Endothelial cell of umbilical vein (primary cell): ENCODE measurements around the gene FSIP1. TPM values are rescaled to one million over a fixed set of nuclear protein-coding genes. Genes with fewer than 3 reads are reported as not detected.

ENCODE experiments used
- BruUV-seq: library from RNA; stranded (reverse); fragments of 400-500 nt; replicated peaks from 2 replicates; lab custom pipeline; 2021; lab: Mats Ljungman, UMichigan
- CTCF ChIA-PET: fragments of 300-600, 350-600 bp; sonication (Branson Sonifier 250); formaldehyde crosslinking; loops from one replicate; lab custom pipeline; 2021; ENCODE audit warnings: antibody characterized with exemption, inconsistent platforms; lab: Charles Lee
- POLR2A ChIA-PET: fragments of 300-600, 350-600 bp; sonication (Branson Sonifier 250); formaldehyde crosslinking; loops from one replicate; lab custom pipeline; 2021; ENCODE audit warnings: antibody characterized with exemption, inconsistent platforms; lab: Charles Lee
- DNase-seq: peaks from one replicate; pipeline ENCODE4 v3.0.0-alpha.2; 2011; ENCODE audit warnings: low read depth, low spot score
- FAIRE-seq: peaks from 2 replicates; lab custom pipeline; 2011; peaks lifted over from hg19 to GRCh38; lab: Jason Lieb, UNC
- H2AFZ ChIP-seq: 2 replicates; pipeline ENCODE4 v1.6.0; 2012; ENCODE audit warnings: low read depth, low read length, control low read depth, inconsistent platforms
- H3K27ac ChIP-seq: 2 replicates; pipeline ENCODE4 v1.5.1; 2011; ENCODE audit warnings: low read depth, mild to moderate bottlenecking, control low read depth, low read length, moderate library complexity; ENCODE audit not compliant: insufficient read depth
- H3K27me3 ChIP-seq, 2 experiments: 2 replicates each; pipeline versions ENCODE4 v1.6.0 to v1.6.1; 2011; ENCODE audit warnings: low read length in 2 of 2, mixed read lengths in 1 of 2; ENCODE audit not compliant: control insufficient read depth in 2 of 2, insufficient read depth in 2 of 2
- H3K36me3 ChIP-seq, 2 experiments: 2 replicates in 1 of 2; 3 replicates in 1 of 2; pipeline ENCODE4 v1.5.1; 2011; ENCODE audit warnings: low read length in 2 of 2, mild to moderate bottlenecking in 1 of 2, moderate library complexity in 1 of 2; ENCODE audit not compliant: control insufficient read depth in 2 of 2, insufficient read depth in 2 of 2; ENCODE audit errors: extremely low read depth in 1 of 2
- H3K4me1 ChIP-seq: 3 replicates; pipeline ENCODE4 v1.5.1; 2011; ENCODE audit warnings: mild to moderate bottlenecking, low read length; ENCODE audit not compliant: control insufficient read depth, insufficient read depth; ENCODE audit errors: extremely low read depth
- H3K4me2 ChIP-seq: 2 replicates; pipeline ENCODE4 v1.6.1; 2011; ENCODE audit warnings: low read length, control low read depth, mixed read lengths; ENCODE audit not compliant: insufficient read depth
- H3K4me3 ChIP-seq, 3 experiments: fragments of 200-600 bp in 1 of 3; sonication (generic), shearing (Covaris generic) in 1 of 3; replicated peaks in 1 of 3; 2 replicates each; pipeline ENCODE4 v1.5.1; 2011 to 2016; ENCODE audit warnings: control low read depth in 3 of 3, low read length in 3 of 3, mild to moderate bottlenecking in 2 of 3, inconsistent platforms in 1 of 3, low read depth in 1 of 3, moderate library complexity in 1 of 3; ENCODE audit not compliant: insufficient read depth in 1 of 3
- H3K79me2 ChIP-seq: 2 replicates; pipeline ENCODE4 v1.6.0; 2012; ENCODE audit warnings: low read length, inconsistent platforms; ENCODE audit not compliant: control insufficient read depth, insufficient read depth
- H3K9ac ChIP-seq: replicated peaks from 2 replicates; pipeline ENCODE3; 2011; ENCODE audit warnings: low read length, control low read depth; ENCODE audit not compliant: insufficient read depth; ENCODE audit errors: extremely low read depth
- H3K9me1 ChIP-seq: replicated peaks from 3 replicates; pipeline ENCODE4 v1.6.0; 2011; ENCODE audit warnings: mild to moderate bottlenecking, low read length; ENCODE audit not compliant: control insufficient read depth, insufficient read depth; ENCODE audit errors: extremely low read depth
- H3K9me3 ChIP-seq: replicated peaks from 2 replicates; pipeline ENCODE4 v1.5.1; 2012; ENCODE audit warnings: low read length, inconsistent platforms; ENCODE audit not compliant: control insufficient read depth, insufficient read depth
- H4K20me1 ChIP-seq: replicated peaks from 2 replicates; pipeline ENCODE3; 2011; ENCODE audit warnings: mild to moderate bottlenecking, low read length; ENCODE audit not compliant: control insufficient read depth, insufficient read depth; ENCODE audit errors: extremely low read depth
- EZH2 ChIP-seq: IDR thresholded peaks from 2 replicates; pipeline ENCODE4 v1.6.1; 2012; ENCODE audit warnings: borderline replicate concordance, low read depth, mild to moderate bottlenecking, moderate library complexity, low read length, inconsistent platforms; ENCODE audit not compliant: severe bottlenecking
- FOS ChIP-seq: IDR thresholded peaks from 2 replicates; pipeline ENCODE4 v1.6.1; 2011; ENCODE audit warnings: mild to moderate bottlenecking, low read length, moderate library complexity, borderline replicate concordance; ENCODE audit not compliant: insufficient read depth
- GATA2 ChIP-seq: IDR thresholded peaks from 2 replicates; pipeline ENCODE4 v1.7.0; 2011; ENCODE audit warnings: low read depth, mild to moderate bottlenecking, moderate library complexity, mixed read lengths, low read length; ENCODE audit not compliant: insufficient read length, insufficient read depth
- JUN ChIP-seq: IDR thresholded peaks from 2 replicates; pipeline ENCODE4 v1.6.1; 2011; ENCODE audit warnings: borderline replicate concordance, low read depth; ENCODE audit not compliant: insufficient read length, insufficient read depth
- MYC ChIP-seq: IDR thresholded peaks from one replicate; pipeline ENCODE4 v1.6.1; 2011; ENCODE audit warnings: mild to moderate bottlenecking, low read depth, low read length
- POLR2A ChIP-seq: IDR thresholded peaks from 2 replicates; pipeline ENCODE4 v1.6.1; 2012; ENCODE audit warnings: low read depth, mild to moderate bottlenecking, control low read depth, low read length
- POLR2AphosphoS5 ChIP-seq: IDR thresholded peaks from 2 replicates; pipeline ENCODE4 v1.6.1; 2012; ENCODE audit warnings: low read depth, mild to moderate bottlenecking, control low read depth, low read length, moderate library complexity; ENCODE audit not compliant: insufficient read depth
- dilution Hi-C: fragments of 300-500 bp; cut with MboI; formaldehyde crosslinking; loops from one replicate; pipeline ENCODE4 v1.15.0; 2019; ENCODE audit warnings: low sequenced_read_pairs; ENCODE audit not compliant: extremely low pct_ligation_motif_present
- intact Hi-C: fragments of 100-400 bp; cut with micrococcal nuclease; formaldehyde crosslinking; loops from one replicate; pipeline ENCODE4 v1.10.0; 2022
- polyA plus RNA-seq, 4 experiments: library from polyadenylated mRNA; depleted of rRNA in 3 of 4; stranded (reverse) in 3 of 4; unstranded in 1 of 4; fragments of >200 nt; gene quantifications; 2 replicates each; pipeline versions ENCODE4 v1.2.1 to v1.2.3, GENCODE V29; 2011 to 2012; ENCODE audit warnings: missing spikeins in 1 of 4
- total RNA-seq: library from RNA; stranded (reverse); gene quantifications from 2 replicates; pipeline ENCODE4 v1.2.3, GENCODE V29; 2021
- TF ChIP-seq, protein P1 (sequence below), 2 donors: IDR thresholded peaks; 1 replicate in 1 of 2; 2 replicates in 1 of 2; pipeline ENCODE4 v1.5.1; 2011; ENCODE audit warnings: low read length in 2 of 2, mild to moderate bottlenecking in 2 of 2, moderate library complexity in 2 of 2, control low read depth in 1 of 2, inconsistent platforms in 1 of 2, low read depth in 1 of 2; ENCODE audit not compliant: insufficient read depth in 1 of 2; ENCODE audit errors: extremely low read depth in 1 of 2
- TF ChIP-seq, protein P2 (sequence below): IDR thresholded peaks from 2 replicates; pipeline ENCODE4 v1.6.1; 2011; ENCODE audit not compliant: insufficient read depth, insufficient read length

FSIP1 gene
- total and polyA plus RNA-seq, 2 donors (not counting 3 experiments of a cell fraction or from before 2014, with no cell fraction given), result 0.23 to 1.1 TPM

DNA sequence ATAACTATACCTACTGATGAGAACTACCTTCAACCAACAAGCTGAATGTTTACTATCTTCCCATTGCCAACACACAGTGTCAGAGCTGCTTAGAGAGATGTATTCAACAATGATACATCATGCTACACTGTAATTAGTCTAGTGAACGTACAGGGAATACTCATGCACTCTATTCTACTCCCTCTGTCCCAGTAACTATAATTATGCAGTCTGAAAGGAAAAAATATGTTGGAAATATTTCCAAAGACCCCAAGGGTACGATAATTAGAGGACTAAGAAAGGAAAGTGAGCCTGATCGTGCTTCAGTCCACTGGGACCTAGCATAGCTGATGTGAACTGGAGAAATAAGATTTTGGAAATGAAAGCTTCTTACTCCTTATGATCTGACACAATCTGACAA is 36.9 kb upstream of the FSIP1 start:
- no peaks in the 10 kb centered on the region for H3K36me3 ChIP-seq
- no peak overlapping the region for H3K9ac ChIP-seq
- no TSS peak for BruUV-seq
- ChIA-PET POLR2A (no interaction called here), CTCF (interaction anchor here (1.1 to 2.2 kb wide), 4 partner anchors 10 to 77 kb away, joined by 3 to 5 read pairs (median 3); no protein-coding TSS in a partner anchor)
- H3K9me3 ChIP-seq, result no peaks in the 10 kb centered on the region
- H4K20me1 ChIP-seq, result no peaks in the 10 kb centered on the region
- dilution Hi-C loops, result no loop called here
- DNase-seq (no peak), FAIRE-seq (no peak)
- H3K4me3 ChIP-seq, result no peak overlapping the region
- TF ChIP-seq GATA2 (no peak), POLR2A (no peak), MYC (no peak), JUN (no peak), FOS (no peak)
- H3K4me2 ChIP-seq, result no peak overlapping the region
- no peaks in the 10 kb centered on the region for H3K27me3 ChIP-seq
- no peaks in the 10 kb centered on the region for H3K9me1 ChIP-seq
- intact Hi-C loops, result no loop called here
- H3K27ac ChIP-seq, result no peak overlapping the region
- H3K79me2 ChIP-seq, result peaks cover 4% of the 10 kb centered on the region
- no peaks in the 10 kb centered on the region for H3K4me1 ChIP-seq
- H2AFZ ChIP-seq, result no peak overlapping the region

DNA sequence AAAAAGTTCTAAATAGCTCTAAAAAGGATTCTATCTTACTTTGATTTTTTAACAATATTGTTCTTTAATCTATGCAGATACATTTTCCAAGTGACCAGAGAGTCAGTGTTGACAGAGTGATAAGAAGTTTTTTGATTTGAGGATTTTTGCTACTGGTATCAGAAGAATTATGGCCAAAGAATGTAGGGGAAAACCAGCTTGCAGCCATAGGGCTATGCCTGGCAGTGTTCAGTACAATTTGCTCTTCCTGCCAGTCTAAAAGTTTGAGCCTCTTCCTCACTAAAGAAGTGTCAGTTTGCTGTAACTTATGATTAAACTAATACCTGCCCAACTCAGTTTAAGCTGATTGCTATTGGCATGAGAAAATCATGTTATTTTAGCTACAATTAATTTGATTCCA is 35.3 kb upstream of the FSIP1 start:
- POLR2A ChIA-PET, result no interaction called here

More for the DNA sequence above, 35.3 kb upstream of the FSIP1 start:
- Histone ChIP-seq H3K36me3 (no peaks in the 10 kb centered on the region), H3K4me2 (no peak overlapping the region), H2AFZ (no peak overlapping the region), H3K9me1 (no peaks in the 10 kb centered on the region), H3K27ac (no peak overlapping the region), H3K9me3 (no peaks in the 10 kb centered on the region), H3K4me3 (no peak overlapping the region), H3K4me1 (no peaks in the 10 kb centered on the region), H3K27me3 (no peaks in the 10 kb centered on the region), H4K20me1 (no peaks in the 10 kb centered on the region), H3K79me2 (peaks cover 4% of the 10 kb centered on the region), H3K9ac (no peak overlapping the region)
- FAIRE-seq (no peak), DNase-seq (no peak)
- CTCF ChIA-PET, result interaction anchor here (0.9 to 1.8 kb wide), 7 partner anchors 9 to 185 kb away, joined by 3 to 5 read pairs (median 3); no protein-coding TSS in a partner anchor
- dilution Hi-C loops, result no loop called here
- intact Hi-C loops, result no loop called here
- no TSS peak for BruUV-seq
- no peak for TF ChIP-seq GATA2
- TF ChIP-seq, protein P1, sequence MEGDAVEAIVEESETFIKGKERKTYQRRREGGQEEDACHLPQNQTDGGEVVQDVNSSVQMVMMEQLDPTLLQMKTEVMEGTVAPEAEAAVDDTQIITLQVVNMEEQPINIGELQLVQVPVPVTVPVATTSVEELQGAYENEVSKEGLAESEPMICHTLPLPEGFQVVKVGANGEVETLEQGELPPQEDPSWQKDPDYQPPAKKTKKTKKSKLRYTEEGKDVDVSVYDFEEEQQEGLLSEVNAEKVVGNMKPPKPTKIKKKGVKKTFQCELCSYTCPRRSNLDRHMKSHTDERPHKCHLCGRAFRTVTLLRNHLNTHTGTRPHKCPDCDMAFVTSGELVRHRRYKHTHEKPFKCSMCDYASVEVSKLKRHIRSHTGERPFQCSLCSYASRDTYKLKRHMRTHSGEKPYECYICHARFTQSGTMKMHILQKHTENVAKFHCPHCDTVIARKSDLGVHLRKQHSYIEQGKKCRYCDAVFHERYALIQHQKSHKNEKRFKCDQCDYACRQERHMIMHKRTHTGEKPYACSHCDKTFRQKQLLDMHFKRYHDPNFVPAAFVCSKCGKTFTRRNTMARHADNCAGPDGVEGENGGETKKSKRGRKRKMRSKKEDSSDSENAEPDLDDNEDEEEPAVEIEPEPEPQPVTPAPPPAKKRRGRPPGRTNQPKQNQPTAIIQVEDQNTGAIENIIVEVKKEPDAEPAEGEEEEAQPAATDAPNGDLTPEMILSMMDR (IDR thresholded peaks at IDR 0.05; ENCODE audit: extremely low read depth in 1 of 2, insufficient read depth in 1 of 2, low read depth in 1 of 2, low read length in 2 of 2), result no peak
- no peak for TF ChIP-seq JUN
- no peak for TF ChIP-seq MYC
- TF ChIP-seq POLR2A, result no peak
- TF ChIP-seq POLR2AphosphoS5, result no peak
- TF ChIP-seq, protein P2, sequence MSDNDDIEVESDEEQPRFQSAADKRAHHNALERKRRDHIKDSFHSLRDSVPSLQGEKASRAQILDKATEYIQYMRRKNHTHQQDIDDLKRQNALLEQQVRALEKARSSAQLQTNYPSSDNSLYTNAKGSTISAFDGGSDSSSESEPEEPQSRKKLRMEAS, result no peak
- no peak for TF ChIP-seq FOS
- no peak for TF ChIP-seq EZH2
